Panc1 (cell line): ENCODE results near the gene CELF6.

ENCODE experiments used
- CTCF ChIP-seq: fragments of 450-650 bp; IDR thresholded peaks from 2 replicates; pipeline ENCODE4 v1.5.1; 2017; ENCODE audit warnings: mild to moderate bottlenecking
- POLR2AphosphoS5 ChIP-seq: IDR thresholded peaks from 2 replicates; pipeline ENCODE4 v1.6.1; 2012; ENCODE audit warnings: mild to moderate bottlenecking, low read depth, low read length, moderate library complexity
- REST ChIP-seq, 2 experiments: IDR thresholded peaks; 2 replicates each; pipeline ENCODE4 v1.6.1; 2011 to 2012; ENCODE audit warnings: low read depth in 2 of 2, control low read depth in 1 of 2, low read length in 1 of 2, mild to moderate bottlenecking in 1 of 2, moderate library complexity in 1 of 2; ENCODE audit not compliant: insufficient read depth in 1 of 2
- SIN3A ChIP-seq: IDR thresholded peaks from 2 replicates; pipeline ENCODE4 v1.6.1; 2012; ENCODE audit warnings: low read depth, mild to moderate bottlenecking, low read length, moderate library complexity, borderline replicate concordance; ENCODE audit not compliant: insufficient read depth
- TCF7L2 ChIP-seq: IDR thresholded peaks from 2 replicates; pipeline ENCODE4 v1.6.1; 2011; ENCODE audit warnings: mild to moderate bottlenecking, low read depth, low read length, inconsistent platforms

GRCh38 chr15:72242775-72243370 lies 77.1 kb downstream of the CELF6 start:
- TF ChIP-seq CTCF (no peak), POLR2AphosphoS5 (no peak), SIN3A (no peak), REST (IDR thresholded peaks at IDR 0.05; ENCODE audit: insufficient read depth in 1 of 2, low read depth in 2 of 2, low read length in 1 of 2) (no peak), TCF7L2 (no peak)
